ENCODE results near the gene KCNK10.

- TF ChIP-seq CTCF (conservative IDR thresholded peaks at IDR 0.05) (no peak), ZFX (IDR thresholded peaks at IDR 0.05) (no peak)
Observed at GRCh38 chr14:88325883-88326282, 2.8 kb upstream of the KCNK10 start.
